GM11168 (cell line): Measurements from ENCODE around the gene PLD1.
"Not testable (repeated sequence)": the region's sequence is repeated elsewhere in the genome, so short reads cannot be mapped to it uniquely, and the experiment has no call there.

Source experiments
- in situ Hi-C: fragments of 300-500 bp; cut with MboI; formaldehyde crosslinking; loops from one replicate; pipeline ENCODE4 v1.12.0; 2022; ENCODE audit warnings: low sequenced_read_pairs; ENCODE audit not compliant: unreplicated experiment

The PLD1 gene

GRCh38 chr3:171715155-171715554, 95.1 kb downstream of the PLD1 start:
- in situ Hi-C loops, result no loop called here

DNA sequence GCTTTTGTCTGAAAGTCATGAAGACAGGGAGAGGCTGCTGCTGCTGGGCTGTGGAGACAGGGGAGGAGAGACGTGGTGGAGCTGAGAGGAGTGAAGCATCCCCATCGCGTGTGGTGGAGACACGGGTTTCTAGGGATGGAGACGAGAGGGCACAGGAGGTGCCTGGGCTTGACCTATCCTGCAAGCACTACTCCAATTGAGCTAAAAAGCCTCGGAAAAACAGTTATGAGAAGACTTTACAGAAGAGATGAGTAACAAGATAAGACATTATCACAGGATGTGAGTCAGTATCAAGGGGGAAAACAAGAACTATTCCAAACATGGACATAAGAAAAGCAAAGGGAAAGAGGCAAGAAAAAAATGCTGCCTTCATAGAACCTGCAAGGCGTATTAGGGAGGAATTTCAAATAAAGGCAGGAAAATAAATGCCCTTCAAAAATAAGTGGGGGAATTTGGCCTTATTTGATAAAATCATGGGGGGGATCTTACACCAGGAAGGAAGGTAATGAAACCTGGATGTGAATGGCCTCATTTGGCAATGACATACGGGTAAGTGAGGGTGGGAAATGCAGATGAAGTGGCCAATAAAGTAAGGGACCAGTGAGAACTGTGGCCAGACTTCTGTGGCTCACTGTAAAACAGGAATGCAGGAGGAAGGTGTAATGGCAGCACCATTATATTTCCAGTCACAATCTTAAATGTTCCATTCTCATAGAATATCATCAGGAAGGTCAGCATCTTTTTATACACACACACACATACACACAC, 97.9 kb downstream of the PLD1 start:
- in situ Hi-C loops, result no loop called here

DNA sequence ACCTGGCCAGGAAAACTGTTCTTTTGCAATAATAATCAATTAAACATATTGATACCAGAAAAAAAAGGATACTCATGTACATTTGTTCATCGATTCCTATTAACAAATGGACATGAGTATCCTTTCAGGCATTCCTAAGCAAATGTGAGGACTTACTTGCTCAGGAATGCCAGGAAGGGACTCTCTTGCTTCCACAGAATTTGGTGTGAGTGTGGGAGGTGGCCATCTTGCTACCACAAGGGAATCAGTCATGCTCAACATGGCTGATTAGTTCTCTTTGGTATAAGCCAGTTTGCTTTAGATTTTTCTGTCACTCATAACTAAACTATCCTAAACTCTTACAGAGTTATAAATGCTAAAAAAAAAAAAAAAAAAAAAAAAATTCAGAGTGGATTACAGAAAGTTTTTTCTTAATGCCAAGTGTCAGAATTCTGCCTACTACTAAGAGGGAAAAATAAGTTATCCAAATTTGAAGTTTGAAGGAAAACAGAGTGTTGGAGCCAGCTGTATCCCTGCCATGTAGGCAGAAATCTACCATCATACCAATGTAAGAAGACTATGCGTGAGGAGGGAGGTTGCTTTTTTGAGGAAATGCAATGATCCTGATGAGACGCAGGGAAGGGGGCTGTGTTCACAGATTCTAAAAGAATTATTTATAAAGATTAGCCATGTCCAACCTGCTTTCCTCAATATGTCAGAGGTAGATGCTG, 98.7 kb downstream of the PLD1 start:
- in situ Hi-C loops, result no loop called here

GRCh38 chr3:171710359-171710758, 99.9 kb downstream of the PLD1 start:
- in situ Hi-C loops, result no loop called here

DNA sequence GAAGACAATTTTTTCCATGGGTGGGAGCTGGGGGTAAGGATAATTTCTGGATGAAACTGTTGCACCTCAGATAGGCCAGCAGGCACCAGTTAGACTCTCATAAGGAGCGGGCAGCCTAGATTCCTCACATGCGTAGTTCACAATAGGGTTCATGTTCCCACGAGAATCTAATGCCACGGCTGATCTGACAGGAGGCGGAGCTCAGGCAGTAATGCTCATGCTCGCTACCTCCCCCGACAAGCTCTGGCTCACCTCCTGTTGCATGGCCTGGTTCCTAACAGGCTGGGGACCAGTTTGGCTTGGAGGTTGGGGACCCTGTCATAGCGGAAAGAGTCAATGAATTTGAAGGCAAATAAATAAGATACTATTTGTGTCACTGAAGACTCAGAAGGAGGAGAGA, 105.5 kb downstream of the PLD1 start:
- in situ Hi-C loops, result no loop called here

GRCh38 chr3:171704002-171704401, 106.3 kb downstream of the PLD1 start:
- in situ Hi-C loops, result no loop called here

GRCh38 chr3:171703144-171703543, 107.1 kb downstream of the PLD1 start:
- in situ Hi-C loops, result no loop called here

- in situ Hi-C loops, result no loop called here
Measured at GRCh38 chr3:171700653-171701052, 109.6 kb downstream of the PLD1 start.

DNA sequence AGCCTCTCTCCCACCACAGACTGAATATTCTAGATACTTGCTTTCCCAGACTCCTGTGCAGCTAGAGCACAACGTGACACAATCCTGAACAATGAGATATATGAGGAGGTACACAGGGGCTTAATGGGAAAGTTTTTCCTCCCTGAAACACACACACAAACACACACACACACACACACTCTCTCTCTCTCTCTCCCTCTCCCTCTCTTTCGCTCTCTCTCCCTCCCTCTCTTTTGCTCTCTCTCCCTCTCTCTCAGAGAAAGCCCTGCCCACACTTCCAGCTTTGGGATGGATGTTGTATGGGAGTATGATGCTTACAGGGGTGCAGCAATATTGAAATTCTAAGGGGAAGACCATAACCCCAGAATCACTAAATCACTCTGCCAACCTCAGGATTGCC, 110.1 kb downstream of the PLD1 start:
- in situ Hi-C loops, result no loop called here

GRCh38 chr3:171699601-171700000, 110.7 kb downstream of the PLD1 start:
- in situ Hi-C loops, result no loop called here

GRCh38 chr3:171696805-171697204, 113.5 kb downstream of the PLD1 start:
- in situ Hi-C loops, result no loop called here

DNA sequence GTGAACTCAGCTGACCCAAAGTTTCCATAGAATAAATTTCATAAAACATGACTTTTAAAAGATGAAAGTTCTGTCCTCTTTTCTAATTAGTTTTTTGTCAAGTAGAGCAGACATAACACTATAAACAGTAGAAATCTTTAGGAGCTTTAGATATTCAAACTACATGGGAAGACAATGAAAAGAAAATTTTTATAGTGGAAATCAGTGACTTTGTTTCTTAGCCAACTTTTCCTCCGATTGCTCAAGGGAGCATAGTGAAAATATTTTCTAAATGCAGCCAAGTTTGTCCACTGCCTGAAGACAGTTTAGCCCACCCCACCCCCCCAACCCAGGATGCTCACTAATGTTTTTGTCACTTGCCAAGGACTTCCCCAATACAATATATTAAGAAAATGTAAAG, 114.9 kb downstream of the PLD1 start:
- in situ Hi-C loops, result no loop called here

DNA sequence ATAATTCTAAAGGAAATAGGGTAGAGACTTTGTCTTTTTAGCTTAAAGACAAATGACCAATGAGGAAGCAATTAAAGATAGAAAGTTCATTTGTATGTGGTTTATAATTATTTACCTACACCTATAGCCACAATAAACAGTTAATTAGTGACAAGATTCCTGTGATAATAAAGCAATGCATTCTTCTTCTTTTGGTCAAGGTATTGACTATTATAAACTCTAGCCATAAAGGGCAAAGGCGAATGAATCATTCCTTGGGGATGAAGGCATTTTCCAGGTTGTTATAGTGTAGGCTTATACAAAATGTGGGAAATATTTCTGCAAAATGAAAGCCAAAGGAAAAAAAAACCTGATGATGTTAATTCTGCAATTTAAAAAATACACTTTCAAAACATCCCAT, 115.4 kb downstream of the PLD1 start:
- in situ Hi-C loops, result no loop called here

- in situ Hi-C loops, result not testable (repeated sequence)
Measured at GRCh38 chr3:171692551-171692950, 117.7 kb downstream of the PLD1 start.

GRCh38 chr3:171691485-171691884, 118.8 kb downstream of the PLD1 start:
- in situ Hi-C loops, result no loop called here

DNA sequence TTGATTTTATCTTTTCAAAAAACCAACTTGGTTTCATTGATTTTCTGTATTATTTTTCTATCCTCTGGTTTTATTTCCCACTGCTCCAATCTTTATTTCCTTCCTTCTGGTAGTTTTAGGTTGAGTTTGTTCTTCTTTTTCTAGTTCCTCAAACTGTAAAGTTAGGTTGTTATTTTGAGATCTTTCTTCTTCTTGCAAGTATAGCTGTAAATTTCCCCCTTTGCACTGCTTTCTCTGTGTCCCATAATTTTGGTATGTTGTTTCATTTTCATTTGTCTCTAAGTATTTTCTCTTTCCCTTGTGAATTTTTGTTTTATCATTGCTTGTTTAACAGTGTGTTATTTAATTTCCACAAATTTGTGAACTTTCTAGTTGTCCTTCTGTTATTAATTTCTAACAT, 120.0 kb downstream of the PLD1 start:
- in situ Hi-C loops, result no loop called here

DNA sequence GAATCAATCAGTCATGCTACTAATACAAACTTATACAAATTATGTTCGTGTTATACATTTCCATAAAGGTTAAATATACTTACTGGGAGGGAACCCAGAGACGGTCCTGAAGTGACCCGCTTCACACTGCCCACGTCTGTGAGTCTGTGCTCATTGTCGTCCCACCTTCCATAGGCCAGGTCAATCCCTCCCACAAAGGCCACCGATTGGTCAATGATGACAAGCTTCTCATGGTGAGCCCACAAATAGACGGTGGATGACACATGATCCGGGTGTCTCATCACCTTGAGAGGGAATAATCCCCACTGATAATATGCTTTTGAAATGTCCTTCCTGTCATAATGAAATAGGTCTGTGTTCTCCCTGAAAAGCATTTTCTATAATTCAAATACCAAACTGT, 121.7 kb downstream of the PLD1 start:
- in situ Hi-C loops, result no loop called here

DNA sequence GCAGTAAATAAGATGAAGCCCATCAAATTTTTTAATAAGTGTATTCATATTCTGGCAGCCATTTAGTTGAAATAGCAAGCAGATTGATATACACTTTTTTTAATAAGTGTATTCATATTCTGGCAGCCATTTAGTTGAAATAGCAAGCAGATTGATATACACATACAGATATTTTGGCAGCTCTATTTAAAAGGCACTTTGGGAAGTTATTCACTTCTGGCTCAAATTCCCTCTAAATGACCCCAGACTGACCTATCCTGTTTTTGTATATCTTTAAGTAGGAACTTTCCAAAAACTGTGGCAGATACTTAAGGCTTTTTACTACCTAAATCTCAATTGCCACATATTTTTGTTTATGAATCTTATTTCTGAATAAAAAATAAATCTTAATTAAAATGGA, 122.3 kb downstream of the PLD1 start:
- in situ Hi-C loops, result no loop called here

DNA sequence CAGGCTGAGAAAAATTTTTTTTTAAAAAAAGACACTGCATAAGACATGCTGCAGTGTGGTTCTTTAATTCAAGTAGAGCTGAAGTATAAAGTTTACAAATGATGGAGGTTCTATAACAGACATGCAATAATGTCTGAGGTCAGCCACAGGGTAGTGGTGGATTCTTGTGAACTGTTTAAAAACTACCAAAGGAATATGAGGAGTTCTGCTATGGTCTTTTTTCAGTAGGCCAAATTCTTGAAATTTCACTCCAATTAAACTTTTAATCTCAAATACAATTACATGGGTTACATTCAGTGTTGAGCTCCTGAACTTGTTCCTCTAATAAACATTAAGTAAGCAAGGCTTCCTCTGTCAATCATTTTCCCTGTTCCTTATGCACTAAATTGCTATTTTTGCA, 122.7 kb downstream of the PLD1 start:
- in situ Hi-C loops, result no loop called here

DNA sequence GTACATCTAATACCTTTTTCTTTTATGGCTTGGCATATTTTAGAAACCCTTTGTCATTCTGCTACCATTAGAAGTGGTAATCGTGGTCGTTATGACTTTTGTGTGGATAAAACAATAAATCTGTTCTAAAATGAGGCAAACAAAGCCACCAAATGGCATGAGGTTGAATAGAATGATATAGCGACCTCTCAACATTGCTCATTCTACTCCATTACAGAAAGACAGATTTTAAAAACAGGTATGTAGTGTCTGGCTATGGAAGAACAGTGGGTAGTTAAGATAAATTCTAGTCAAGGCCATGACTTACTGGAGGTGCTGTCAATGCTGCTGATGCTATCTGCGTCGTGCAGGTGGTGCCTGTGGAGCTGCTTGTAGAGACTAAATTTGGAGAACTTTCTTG, 123.2 kb downstream of the PLD1 start:
- in situ Hi-C loops, result no loop called here

DNA sequence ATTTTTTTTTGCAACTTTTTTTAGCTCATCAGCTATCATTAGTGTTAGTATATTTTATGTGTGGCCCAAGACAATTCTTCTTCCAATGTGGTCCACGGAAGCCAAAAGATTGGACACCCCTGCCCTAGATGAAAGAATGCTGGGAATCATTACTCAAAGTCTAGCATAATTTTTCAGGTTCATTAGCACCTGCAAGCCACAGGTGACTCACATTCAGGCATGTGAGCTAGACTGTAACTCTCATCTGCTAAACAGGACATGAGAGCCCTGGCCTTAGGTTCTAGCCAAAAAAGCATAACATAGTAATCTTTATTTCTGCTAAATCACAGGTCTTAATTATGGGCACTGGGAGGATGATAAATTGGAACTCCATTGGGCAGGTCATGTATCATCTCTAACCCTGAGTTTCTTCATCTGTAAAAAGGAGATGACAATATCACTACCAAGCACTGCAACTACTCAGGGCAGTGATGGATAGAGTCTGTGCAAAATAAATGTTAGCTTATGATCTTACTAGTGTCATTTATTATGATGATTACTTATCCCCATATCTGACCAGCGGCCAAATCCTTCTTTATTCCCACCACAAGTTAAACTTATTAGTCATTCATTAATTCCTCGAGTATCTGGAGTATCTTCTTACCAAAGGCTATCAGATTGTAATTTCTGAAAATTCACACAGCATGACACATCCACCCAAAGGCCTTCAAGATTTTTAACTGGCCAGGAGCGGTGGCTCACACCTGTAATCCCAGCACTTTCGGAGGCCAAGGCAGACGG, 125.0 kb downstream of the PLD1 start:
- in situ Hi-C loops, result no loop called here
